Common myeloid progenitor, CD34-positive (primary cell): ENCODE data around the gene PTPRM.

Experiments
- CTCF ChIA-PET: fragments of 350-600 bp; sonication (Branson Sonifier 250); formaldehyde crosslinking; loops from one replicate; lab custom pipeline; 2021; ENCODE audit warnings: antibody characterized with exemption; lab: Charles Lee
- POLR2A ChIA-PET: fragments of 350-600 bp; sonication (Branson Sonifier 250); formaldehyde crosslinking; loops from one replicate; lab custom pipeline; 2021; ENCODE audit warnings: antibody characterized with exemption; lab: Charles Lee
- DNase-seq, 3 donors: peaks; one replicate each; pipeline versions ENCODE4 v3.0.0 to v3.0.0-alpha.2; 2013
- H3K27ac ChIP-seq, 2 experiments: 1 replicate in 1 of 2; 2 replicates in 1 of 2; pipeline ENCODE4 v1.7.0; 2013; ENCODE audit warnings: inconsistent platforms in 2 of 2, low read length in 2 of 2, mild to moderate bottlenecking in 2 of 2, low read depth in 1 of 2, moderate library complexity in 1 of 2; ENCODE audit not compliant: severe bottlenecking in 2 of 2, insufficient read depth in 1 of 2, poor library complexity in 1 of 2
- H3K27me3 ChIP-seq, 5 experiments: replicated peaks in 2 of 5; 1 replicate in 3 of 5; 2 replicates in 2 of 5; pipeline versions ENCODE4 v1.6.1 to v1.7.0; 2013; ENCODE audit warnings: low read length in 4 of 5, mild to moderate bottlenecking in 2 of 5, moderate library complexity in 2 of 5, inconsistent platforms in 1 of 5; ENCODE audit not compliant: insufficient read depth in 5 of 5, control insufficient read depth in 4 of 5
- H3K36me3 ChIP-seq, 4 experiments: 1 replicate in 2 of 4; 2 replicates in 2 of 4; pipeline versions ENCODE4 v1.6.1 to v1.7.0; 2013; ENCODE audit warnings: low read length in 3 of 4, control low read depth in 1 of 4, mild to moderate bottlenecking in 1 of 4; ENCODE audit not compliant: control insufficient read depth in 4 of 4, insufficient read depth in 4 of 4
- H3K4me1 ChIP-seq, 4 experiments: 1 replicate in 3 of 4; 2 replicates in 1 of 4; pipeline versions ENCODE4 v1.6.1 to v1.7.1; 2013; ENCODE audit warnings: low read length in 3 of 4, mild to moderate bottlenecking in 3 of 4, control low read depth in 1 of 4, inconsistent platforms in 1 of 4, moderate library complexity in 1 of 4; ENCODE audit not compliant: control insufficient read depth in 4 of 4, insufficient read depth in 4 of 4; ENCODE audit errors: control extremely low read depth in 1 of 4
- H3K4me3 ChIP-seq, 7 experiments: 1 replicate in 4 of 7; 2 replicates in 3 of 7; pipeline versions ENCODE4 v1.5.1 to v1.7.0; 2013; ENCODE audit warnings: mild to moderate bottlenecking in 7 of 7, low read length in 6 of 7, moderate library complexity in 6 of 7, inconsistent platforms in 2 of 7, low read depth in 2 of 7, control low read depth in 1 of 7; ENCODE audit not compliant: insufficient read depth in 4 of 7, control insufficient read depth in 1 of 7; ENCODE audit errors: extremely low read depth in 1 of 7
- H3K9me3 ChIP-seq, 5 experiments: 1 replicate in 4 of 5; 2 replicates in 1 of 5; pipeline versions ENCODE4 v1.6.1 to v1.7.1; 2013; ENCODE audit warnings: low read length in 4 of 5, mild to moderate bottlenecking in 2 of 5, inconsistent platforms in 1 of 5, low read depth in 1 of 5, moderate library complexity in 1 of 5; ENCODE audit not compliant: control insufficient read depth in 4 of 5, insufficient read depth in 2 of 5; ENCODE audit errors: control extremely low read depth in 1 of 5
- WGBS: methylation state at CpG from one replicate; pipeline ENCODE4 v1.1.5; 2013; ENCODE audit not compliant: insufficient coverage; 5-methylcytosine and 5-hydroxymethylcytosine counted together

The PTPRM gene

GRCh38 chr18:7663366-7664312 is 96.5 kb downstream of the PTPRM start:
- ChIA-PET CTCF (no interaction called here), POLR2A (no interaction called here)
- no peak for DNase-seq
- Histone ChIP-seq H3K27me3 (no peaks in the 10 kb centered on the region), H3K9me3 (no peaks in the 10 kb centered on the region), H3K4me1 (peaks cover 0 to 4% (median 2%) of the 10 kb centered on the region in 4 experiments), H3K27ac (no peak overlapping the region), H3K4me3 (no peak overlapping the region), H3K36me3 (no peaks in the 10 kb centered on the region)
- WGBS, result 89% methylated on average over 9 of the region's 11 CpGs

GRCh38 chr18:7666195-7666776 is 99.2 kb downstream of the PTPRM start:
- Histone ChIP-seq H3K9me3 (no peaks in the 10 kb centered on the region), H3K4me1 (peaks cover 0 to 5% (median 2%) of the 10 kb centered on the region in 4 experiments), H3K27me3 (no peaks in the 10 kb centered on the region), H3K36me3 (no peaks in the 10 kb centered on the region), H3K27ac (no peak overlapping the region), H3K4me3 (no peak overlapping the region)
- CTCF ChIA-PET, result interaction anchor here (1.3 kb wide), 1 partner anchor 393 kb away, joined by 3 read pairs; no protein-coding TSS in a partner anchor
- DNase-seq, result no peak
- 97% methylated on average over 4 of the region's 4 CpGs for WGBS
- POLR2A ChIA-PET, result no interaction called here

- POLR2A ChIA-PET, result no interaction called here
- no peak overlapping the region for H3K27ac ChIP-seq
- CTCF ChIA-PET, result interaction anchor here (1.4 kb wide), 1 partner anchor 101 kb away, joined by 4 read pairs; no protein-coding TSS in a partner anchor
- H3K4me1 ChIP-seq, result peaks cover 0 to 5% (median 2%) of the 10 kb centered on the region in 4 experiments
- DNase-seq, result no peak
- WGBS, result 86% methylated on average over 1 of the region's 3 CpGs
- H3K36me3 ChIP-seq, result no peaks in the 10 kb centered on the region
- no peaks in the 10 kb centered on the region for H3K9me3 ChIP-seq
- H3K4me3 ChIP-seq, result no peak overlapping the region
- no peaks in the 10 kb centered on the region for H3K27me3 ChIP-seq
Measured at GRCh38 chr18:7668392-7668791, 101.3 kb downstream of the PTPRM start.

GRCh38 chr18:7669361-7669760 is 102.2 kb downstream of the PTPRM start:
- H3K4me3 ChIP-seq, result no peak overlapping the region
- peaks cover 0 to 5% (median 2%) of the 10 kb centered on the region in 4 experiments for H3K4me1 ChIP-seq
- POLR2A ChIA-PET, result no interaction called here
- DNase-seq, result no peak
- H3K36me3 ChIP-seq, result no peaks in the 10 kb centered on the region
- H3K27me3 ChIP-seq, result no peaks in the 10 kb centered on the region
- no peaks in the 10 kb centered on the region for H3K9me3 ChIP-seq
- CTCF ChIA-PET, result interaction anchor here (1.4 kb wide), 1 partner anchor 102 kb away, joined by 4 read pairs; no protein-coding TSS in a partner anchor
- WGBS, result 100% methylated on average over 3 of the region's 3 CpGs
- no peak overlapping the region for H3K27ac ChIP-seq

GRCh38 chr18:7671105-7671504 is 104.0 kb downstream of the PTPRM start:
- Histone ChIP-seq H3K9me3 (no peaks in the 10 kb centered on the region), H3K36me3 (no peaks in the 10 kb centered on the region), H3K4me1 (peaks cover 0 to 5% (median 2%) of the 10 kb centered on the region in 4 experiments), H3K27ac (no peak overlapping the region), H3K4me3 (no peak overlapping the region), H3K27me3 (no peaks in the 10 kb centered on the region)
- ChIA-PET CTCF (no interaction called here), POLR2A (no interaction called here)
- 100% methylated on average over 1 of the region's 2 CpGs for WGBS
- no peak for DNase-seq

- CTCF ChIA-PET, result no interaction called here
- 95% methylated on average over 2 of the region's 8 CpGs for WGBS
Measured at GRCh38 chr18:7676253-7676873, 109.2 kb downstream of the PTPRM start.

More at GRCh38 chr18:7676253-7676873, 109.2 kb downstream of the PTPRM start:
- H3K36me3 ChIP-seq, result no peaks in the 10 kb centered on the region
- DNase-seq, result no peak
- POLR2A ChIA-PET, result no interaction called here
- no peak overlapping the region for H3K4me3 ChIP-seq
- H3K27ac ChIP-seq, result no peak overlapping the region
- H3K27me3 ChIP-seq, result no peaks in the 10 kb centered on the region
- peaks cover 0 to 17% (median 0%) of the 10 kb centered on the region in 4 experiments for H3K4me1 ChIP-seq
- H3K9me3 ChIP-seq, result no peaks in the 10 kb centered on the region
